ENCODE results near the gene COLEC12. TPM values are rescaled to one million over a fixed set of nuclear protein-coding genes. Genes with fewer than 3 reads are reported as not detected.
A peak's percentile ranks its signal among the peaks of the same experiment; 100 is the strongest.

The COLEC12 gene
- total RNA-seq, 1 experiment from 2014 or later, result not detected

DNA sequence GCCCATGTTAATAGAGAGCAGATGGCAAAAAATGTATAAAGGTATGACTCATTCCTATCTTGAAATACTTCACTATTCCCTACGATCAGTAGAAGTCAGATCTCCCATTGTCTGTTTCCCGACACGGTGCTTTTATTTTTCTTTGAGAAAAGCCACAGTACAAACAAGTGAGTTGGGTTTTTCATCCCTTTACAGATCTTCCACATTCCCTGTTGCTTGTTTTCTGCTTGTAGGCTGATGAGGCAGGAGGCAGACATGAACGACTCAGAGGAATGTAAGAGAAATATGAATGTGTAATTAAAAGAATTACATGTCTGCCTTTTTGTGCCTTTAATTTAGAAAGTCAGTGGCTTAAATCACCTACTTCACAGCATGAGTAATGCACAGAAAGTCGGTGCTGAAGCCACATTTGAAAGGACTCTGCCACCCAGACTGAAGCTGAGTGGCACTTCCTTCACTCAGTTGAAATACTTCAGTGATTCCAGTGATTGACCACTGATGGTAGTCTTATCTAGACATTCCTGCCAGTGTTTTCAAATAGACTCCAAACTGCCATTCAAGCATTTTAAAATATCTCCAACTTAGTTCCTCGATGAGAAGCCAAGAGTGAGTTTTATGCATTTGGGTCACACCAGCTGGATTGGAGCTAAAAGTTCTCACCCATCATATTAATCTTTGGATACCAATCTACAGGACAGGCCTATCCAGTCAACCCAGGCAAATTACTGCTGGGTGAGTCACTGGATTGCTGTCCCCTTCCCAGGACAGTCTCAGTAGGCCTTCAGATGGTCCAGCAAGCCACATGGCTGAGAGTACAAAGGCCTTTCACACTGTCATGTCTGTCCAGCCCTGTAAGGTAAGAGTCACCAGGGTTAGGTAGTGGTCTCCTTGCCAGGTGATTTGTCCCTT, 79.0 kb downstream of the COLEC12 start:
- POLR2A ChIA-PET, result no interaction called here
- Histone ChIP-seq H3K27me3 (ENCODE audit: insufficient read depth, low read length) (no peaks in the 10 kb centered on the region), H3K4me3 (replicated peaks in 1 of 2; ENCODE audit: low read depth in 1 of 2, low read length in 2 of 2) (no peak overlapping the region), H3K27ac (ENCODE audit: low read depth, low read length) (no peak overlapping the region), H2AFZ (ENCODE audit: low read depth, low read length, poor library complexity, severe bottlenecking) (peak overlapping the region; percentile 7), H3K9me3 (ENCODE audit: control insufficient read depth in 1 of 2, insufficient read depth in 1 of 2, low read depth in 1 of 2, low read length in 2 of 2) (no peaks in the 10 kb centered on the region), H4K20me1 (ENCODE audit: insufficient read depth) (no peaks in the 10 kb centered on the region), H3K4me1 (ENCODE audit: control insufficient read depth in 1 of 2, insufficient read depth in 2 of 2, low read length in 2 of 2) (peaks cover 2 to 9% of the 10 kb centered on the region in 2 experiments; a peak in 2 of 4 replicates), H3K9me2 (ENCODE audit: insufficient read depth) (no peaks in the 10 kb centered on the region), H3K36me3 (ENCODE audit: control insufficient read depth in 1 of 2, insufficient read depth in 2 of 2, low read length in 2 of 2) (no peaks in the 10 kb centered on the region), H3K4me2 (ENCODE audit: low read length) (peak overlapping the region; percentile 22; the same call in 1 of the 2 replicates), H3K79me2 (ENCODE audit: insufficient read depth, low read length) (no peaks in the 10 kb centered on the region), H3K9ac (ENCODE audit: low read length) (no peak overlapping the region)
- BruUV-seq (replicated peaks), result no TSS peak
- DNase-seq (ENCODE audit: low read depth, low spot score) (no peak), ATAC-seq (peak; percentile 54; the same call in 1 of the 2 replicates)
- intact Hi-C loops (cut with micrococcal nuclease), result no loop called here
- CTCF ChIA-PET, result no interaction called here
- RAD21 ChIA-PET (ENCODE audit: low non-redundant PET in 1 of 2, low total read pairs in 2 of 2, uncharacterized antibody in 2 of 2, unreplicated experiment in 2 of 2), result no interaction called here
- TF ChIP-seq EGR1 (IDR thresholded peaks at IDR 0.05; ENCODE audit: low read depth), result no peak
- TF ChIP-seq JUND (IDR thresholded peaks at IDR 0.05), result no peak
- TF ChIP-seq FOSL1 (IDR thresholded peaks at IDR 0.05; ENCODE audit: low read depth), result no peak
- TF ChIP-seq, protein P1, sequence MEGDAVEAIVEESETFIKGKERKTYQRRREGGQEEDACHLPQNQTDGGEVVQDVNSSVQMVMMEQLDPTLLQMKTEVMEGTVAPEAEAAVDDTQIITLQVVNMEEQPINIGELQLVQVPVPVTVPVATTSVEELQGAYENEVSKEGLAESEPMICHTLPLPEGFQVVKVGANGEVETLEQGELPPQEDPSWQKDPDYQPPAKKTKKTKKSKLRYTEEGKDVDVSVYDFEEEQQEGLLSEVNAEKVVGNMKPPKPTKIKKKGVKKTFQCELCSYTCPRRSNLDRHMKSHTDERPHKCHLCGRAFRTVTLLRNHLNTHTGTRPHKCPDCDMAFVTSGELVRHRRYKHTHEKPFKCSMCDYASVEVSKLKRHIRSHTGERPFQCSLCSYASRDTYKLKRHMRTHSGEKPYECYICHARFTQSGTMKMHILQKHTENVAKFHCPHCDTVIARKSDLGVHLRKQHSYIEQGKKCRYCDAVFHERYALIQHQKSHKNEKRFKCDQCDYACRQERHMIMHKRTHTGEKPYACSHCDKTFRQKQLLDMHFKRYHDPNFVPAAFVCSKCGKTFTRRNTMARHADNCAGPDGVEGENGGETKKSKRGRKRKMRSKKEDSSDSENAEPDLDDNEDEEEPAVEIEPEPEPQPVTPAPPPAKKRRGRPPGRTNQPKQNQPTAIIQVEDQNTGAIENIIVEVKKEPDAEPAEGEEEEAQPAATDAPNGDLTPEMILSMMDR (IDR thresholded peaks at IDR 0.05 in 2 of 3, conservative IDR thresholded peaks at IDR 0.05 in 1 of 3; ENCODE audit: borderline replicate concordance in 1 of 3, insufficient read depth in 1 of 3, low read depth in 2 of 3, low read length in 2 of 3), result no peak
- TF ChIP-seq SRF (IDR thresholded peaks at IDR 0.05; ENCODE audit: low read depth), result no peak
- no peak for TF ChIP-seq ZNF274 (IDR thresholded peaks at IDR 0.05; ENCODE audit: low read depth, low read length)
- TF ChIP-seq ELF1 (IDR thresholded peaks at IDR 0.05; ENCODE audit: borderline replicate concordance, low read depth), result no peak
- no peak for TF ChIP-seq EZH2phosphoT487 (IDR thresholded peaks at IDR 0.05; ENCODE audit: borderline replicate concordance)
- TF ChIP-seq, protein P2, sequence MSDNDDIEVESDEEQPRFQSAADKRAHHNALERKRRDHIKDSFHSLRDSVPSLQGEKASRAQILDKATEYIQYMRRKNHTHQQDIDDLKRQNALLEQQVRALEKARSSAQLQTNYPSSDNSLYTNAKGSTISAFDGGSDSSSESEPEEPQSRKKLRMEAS (IDR thresholded peaks at IDR 0.05), result no peak
- no peak for TF ChIP-seq EZH2 (IDR thresholded peaks at IDR 0.05)
- no peak for TF ChIP-seq YY1 (IDR thresholded peaks at IDR 0.05; ENCODE audit: extremely low read depth, insufficient replicate concordance, low read depth, low read length)
- TF ChIP-seq, protein P3, sequence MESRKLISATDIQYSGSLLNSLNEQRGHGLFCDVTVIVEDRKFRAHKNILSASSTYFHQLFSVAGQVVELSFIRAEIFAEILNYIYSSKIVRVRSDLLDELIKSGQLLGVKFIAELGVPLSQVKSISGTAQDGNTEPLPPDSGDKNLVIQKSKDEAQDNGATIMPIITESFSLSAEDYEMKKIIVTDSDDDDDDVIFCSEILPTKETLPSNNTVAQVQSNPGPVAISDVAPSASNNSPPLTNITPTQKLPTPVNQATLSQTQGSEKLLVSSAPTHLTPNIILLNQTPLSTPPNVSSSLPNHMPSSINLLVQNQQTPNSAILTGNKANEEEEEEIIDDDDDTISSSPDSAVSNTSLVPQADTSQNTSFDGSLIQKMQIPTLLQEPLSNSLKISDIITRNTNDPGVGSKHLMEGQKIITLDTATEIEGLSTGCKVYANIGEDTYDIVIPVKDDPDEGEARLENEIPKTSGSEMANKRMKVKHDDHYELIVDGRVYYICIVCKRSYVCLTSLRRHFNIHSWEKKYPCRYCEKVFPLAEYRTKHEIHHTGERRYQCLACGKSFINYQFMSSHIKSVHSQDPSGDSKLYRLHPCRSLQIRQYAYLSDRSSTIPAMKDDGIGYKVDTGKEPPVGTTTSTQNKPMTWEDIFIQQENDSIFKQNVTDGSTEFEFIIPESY (IDR thresholded peaks at IDR 0.05; ENCODE audit: extremely low read depth, insufficient replicate concordance, low read length), result no peak
- TF ChIP-seq, protein P4, sequence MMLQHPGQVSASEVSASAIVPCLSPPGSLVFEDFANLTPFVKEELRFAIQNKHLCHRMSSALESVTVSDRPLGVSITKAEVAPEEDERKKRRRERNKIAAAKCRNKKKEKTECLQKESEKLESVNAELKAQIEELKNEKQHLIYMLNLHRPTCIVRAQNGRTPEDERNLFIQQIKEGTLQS (IDR thresholded peaks at IDR 0.05), result no peak
- no peak for TF ChIP-seq CEBPB (IDR thresholded peaks at IDR 0.05; ENCODE audit: low read depth)
- no peak for TF ChIP-seq POLR2A (IDR thresholded peaks at IDR 0.05; ENCODE audit: borderline replicate concordance, extremely low read depth, insufficient read depth, insufficient read length)
- TF ChIP-seq, protein P5, sequence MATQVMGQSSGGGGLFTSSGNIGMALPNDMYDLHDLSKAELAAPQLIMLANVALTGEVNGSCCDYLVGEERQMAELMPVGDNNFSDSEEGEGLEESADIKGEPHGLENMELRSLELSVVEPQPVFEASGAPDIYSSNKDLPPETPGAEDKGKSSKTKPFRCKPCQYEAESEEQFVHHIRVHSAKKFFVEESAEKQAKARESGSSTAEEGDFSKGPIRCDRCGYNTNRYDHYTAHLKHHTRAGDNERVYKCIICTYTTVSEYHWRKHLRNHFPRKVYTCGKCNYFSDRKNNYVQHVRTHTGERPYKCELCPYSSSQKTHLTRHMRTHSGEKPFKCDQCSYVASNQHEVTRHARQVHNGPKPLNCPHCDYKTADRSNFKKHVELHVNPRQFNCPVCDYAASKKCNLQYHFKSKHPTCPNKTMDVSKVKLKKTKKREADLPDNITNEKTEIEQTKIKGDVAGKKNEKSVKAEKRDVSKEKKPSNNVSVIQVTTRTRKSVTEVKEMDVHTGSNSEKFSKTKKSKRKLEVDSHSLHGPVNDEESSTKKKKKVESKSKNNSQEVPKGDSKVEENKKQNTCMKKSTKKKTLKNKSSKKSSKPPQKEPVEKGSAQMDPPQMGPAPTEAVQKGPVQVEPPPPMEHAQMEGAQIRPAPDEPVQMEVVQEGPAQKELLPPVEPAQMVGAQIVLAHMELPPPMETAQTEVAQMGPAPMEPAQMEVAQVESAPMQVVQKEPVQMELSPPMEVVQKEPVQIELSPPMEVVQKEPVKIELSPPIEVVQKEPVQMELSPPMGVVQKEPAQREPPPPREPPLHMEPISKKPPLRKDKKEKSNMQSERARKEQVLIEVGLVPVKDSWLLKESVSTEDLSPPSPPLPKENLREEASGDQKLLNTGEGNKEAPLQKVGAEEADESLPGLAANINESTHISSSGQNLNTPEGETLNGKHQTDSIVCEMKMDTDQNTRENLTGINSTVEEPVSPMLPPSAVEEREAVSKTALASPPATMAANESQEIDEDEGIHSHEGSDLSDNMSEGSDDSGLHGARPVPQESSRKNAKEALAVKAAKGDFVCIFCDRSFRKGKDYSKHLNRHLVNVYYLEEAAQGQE (IDR thresholded peaks at IDR 0.05; ENCODE audit: low read depth), result no peak
- TF ChIP-seq RAD21 (IDR thresholded peaks at IDR 0.05; ENCODE audit: low read depth), result no peak

Data from HCT116 (cell line).